GM12875 (cell line): Measurements from ENCODE around the gene SKAP2.

ENCODE experiments used
- H3K4me3 ChIP-seq: one replicate; pipeline ENCODE4 v1.5.1; 2011; ENCODE audit warnings: low read depth, low read length, control low read depth
- TF ChIP-seq, protein P1 (sequence below): IDR thresholded peaks from 2 replicates; pipeline ENCODE4 v1.5.1; 2011; ENCODE audit warnings: low read depth, mild to moderate bottlenecking, control low read depth, inconsistent platforms, low read length, moderate library complexity, borderline replicate concordance; ENCODE audit not compliant: insufficient read depth

Gene SKAP2

GRCh38 chr7:26659121-26659520 lies 205.3 kb downstream of the SKAP2 start:
- TF ChIP-seq, protein P1, sequence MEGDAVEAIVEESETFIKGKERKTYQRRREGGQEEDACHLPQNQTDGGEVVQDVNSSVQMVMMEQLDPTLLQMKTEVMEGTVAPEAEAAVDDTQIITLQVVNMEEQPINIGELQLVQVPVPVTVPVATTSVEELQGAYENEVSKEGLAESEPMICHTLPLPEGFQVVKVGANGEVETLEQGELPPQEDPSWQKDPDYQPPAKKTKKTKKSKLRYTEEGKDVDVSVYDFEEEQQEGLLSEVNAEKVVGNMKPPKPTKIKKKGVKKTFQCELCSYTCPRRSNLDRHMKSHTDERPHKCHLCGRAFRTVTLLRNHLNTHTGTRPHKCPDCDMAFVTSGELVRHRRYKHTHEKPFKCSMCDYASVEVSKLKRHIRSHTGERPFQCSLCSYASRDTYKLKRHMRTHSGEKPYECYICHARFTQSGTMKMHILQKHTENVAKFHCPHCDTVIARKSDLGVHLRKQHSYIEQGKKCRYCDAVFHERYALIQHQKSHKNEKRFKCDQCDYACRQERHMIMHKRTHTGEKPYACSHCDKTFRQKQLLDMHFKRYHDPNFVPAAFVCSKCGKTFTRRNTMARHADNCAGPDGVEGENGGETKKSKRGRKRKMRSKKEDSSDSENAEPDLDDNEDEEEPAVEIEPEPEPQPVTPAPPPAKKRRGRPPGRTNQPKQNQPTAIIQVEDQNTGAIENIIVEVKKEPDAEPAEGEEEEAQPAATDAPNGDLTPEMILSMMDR = no peak

GRCh38 chr7:26658389-26659084 lies 205.9 kb downstream of the SKAP2 start:
- no peak overlapping the region for H3K4me3 ChIP-seq
- TF ChIP-seq, protein P1 = no peak

More at GRCh38 chr7:26659121-26659520, 205.3 kb downstream of the SKAP2 start:
- H3K4me3 ChIP-seq = no peak overlapping the region

- no peak overlapping the region for H3K4me3 ChIP-seq
- TF ChIP-seq, protein P1 = no peak
Observed at GRCh38 chr7:26657686-26658388, 206.6 kb downstream of the SKAP2 start.

- H3K4me3 ChIP-seq = no peak overlapping the region
- TF ChIP-seq, protein P1 = no peak
Observed at GRCh38 chr7:26657206-26657641, 207.2 kb downstream of the SKAP2 start.

- TF ChIP-seq, protein P1 = no peak
- no peak overlapping the region for H3K4me3 ChIP-seq
Observed at GRCh38 chr7:26656735-26657134, 207.7 kb downstream of the SKAP2 start.

- no peak overlapping the region for H3K4me3 ChIP-seq
- TF ChIP-seq, protein P1 = no peak
Observed at GRCh38 chr7:26655781-26656180, 208.6 kb downstream of the SKAP2 start.
